HCT116 (cell line): Measurements from ENCODE around the gene TBATA. TPM values are rescaled to one million over a fixed set of nuclear protein-coding genes. Genes with fewer than 3 reads are reported as not detected.

Experiments used
- ATAC-seq: fragments of 200-7000 bp; cut with Tn5 transposase; 2 replicates; pipeline ENCODE4 v1.9.1; 2020; ENCODE audit warnings: mild to moderate bottlenecking, moderate library complexity
- BruUV-seq: library from RNA; stranded (reverse); fragments of 400-500 nt; replicated peaks from 2 replicates; lab custom pipeline; 2021; lab: Mats Ljungman, UMichigan
- CTCF ChIA-PET: fragments of 300-600 bp; sonication (Branson Sonifier 250); formaldehyde crosslinking; loops from one replicate; lab custom pipeline; 2021; ENCODE audit warnings: antibody characterized with exemption; lab: Charles Lee
- POLR2A ChIA-PET: fragments of 300-600, 350-600 bp; sonication (Branson Sonifier 250); formaldehyde crosslinking; loops from one replicate; lab custom pipeline; 2021; ENCODE audit warnings: antibody characterized with exemption; lab: Charles Lee
- RAD21 ChIA-PET, 2 experiments: fragments of 300-600 bp; sonication (Branson Sonifier 250); formaldehyde crosslinking; loops; one replicate each; lab custom pipeline; 2023; ENCODE audit warnings: low total read pairs in 2 of 2; ENCODE audit not compliant: uncharacterized antibody in 2 of 2, unreplicated experiment in 2 of 2, low non-redundant PET in 1 of 2; lab: Charles Lee
- DNase-seq: peaks from one replicate; pipeline ENCODE4 v3.0.0-alpha.2; 2010; ENCODE audit warnings: low read depth, low spot score
- H2AFZ ChIP-seq: fragments of 200-600 bp; shearing (Covaris generic), sonication (generic); 2 replicates; pipeline ENCODE4 v1.6.1; 2017; ENCODE audit warnings: low read depth, mixed run types, mixed read lengths, antibody characterized with exemption, low read length; ENCODE audit not compliant: poor library complexity, severe bottlenecking
- H3K27ac ChIP-seq: 2 replicates; pipeline ENCODE4 v1.5.1; 2012; ENCODE audit warnings: low read depth, low read length
- H3K27me3 ChIP-seq: fragments of 200-600 bp; sonication (generic); 2 replicates; pipeline ENCODE4 v1.6.1; 2016; ENCODE audit warnings: mixed run types, low read length, mixed read lengths; ENCODE audit not compliant: insufficient read depth
- H3K36me3 ChIP-seq, 2 experiments: fragments of 200-500 bp in 1 of 2; fragments of 200-600 bp in 1 of 2; sonication (Bioruptor generic) in 1 of 2; sonication (generic) in 1 of 2; 2 replicates each; pipeline versions ENCODE4 v1.5.1 to v1.6.1; 2014 to 2016; ENCODE audit warnings: low read length in 2 of 2, inconsistent platforms in 1 of 2, mixed read lengths in 1 of 2, mixed run types in 1 of 2; ENCODE audit not compliant: insufficient read depth in 2 of 2, control insufficient read depth in 1 of 2
- H3K4me1 ChIP-seq, 2 experiments: fragments of 200-600 bp in 1 of 2; sonication (generic) in 1 of 2; 2 replicates each; pipeline versions ENCODE4 v1.5.1 to v1.6.1; 2012 to 2017; ENCODE audit warnings: low read length in 2 of 2, inconsistent platforms in 1 of 2, mild to moderate bottlenecking in 1 of 2, mixed read lengths in 1 of 2, mixed run types in 1 of 2, moderate library complexity in 1 of 2; ENCODE audit not compliant: insufficient read depth in 2 of 2, control insufficient read depth in 1 of 2
- H3K4me2 ChIP-seq: fragments of 200-600 bp; sonication (generic); 2 replicates; pipeline ENCODE4 v1.6.1; 2017; ENCODE audit warnings: mixed run types, low read length, mixed read lengths
- H3K4me3 ChIP-seq, 2 experiments: fragments of 200-600 bp in 1 of 2; sonication (generic) in 1 of 2; replicated peaks in 1 of 2; 2 replicates each; pipeline ENCODE4 v1.5.1; 2011 to 2016; ENCODE audit warnings: low read length in 2 of 2, control low read depth in 1 of 2, low read depth in 1 of 2, mild to moderate bottlenecking in 1 of 2, mixed read lengths in 1 of 2, mixed run types in 1 of 2
- H3K79me2 ChIP-seq: fragments of 200-600 bp; sonication (generic); 2 replicates; pipeline ENCODE4 v1.6.1; 2017; ENCODE audit warnings: mild to moderate bottlenecking, mixed run types, low read length, moderate library complexity, mixed read lengths; ENCODE audit not compliant: insufficient read depth
- H3K9ac ChIP-seq: fragments of 200-600 bp; sonication (generic); 2 replicates; pipeline ENCODE4 v1.6.1; 2016; ENCODE audit warnings: low read length, mixed read lengths
- H3K9me2 ChIP-seq: fragments of 200-600 bp; sonication (generic), shearing (Covaris generic); 2 replicates; pipeline ENCODE4 v1.6.1; 2017; ENCODE audit warnings: mixed run types, mild to moderate bottlenecking, moderate library complexity; ENCODE audit not compliant: insufficient read depth
- H3K9me3 ChIP-seq, 2 experiments: fragments of 200-500 bp in 1 of 2; fragments of 200-600 bp in 1 of 2; sonication (Bioruptor generic) in 1 of 2; sonication (generic) in 1 of 2; 2 replicates each; pipeline ENCODE4 v1.6.1; 2014 to 2017; ENCODE audit warnings: low read length in 2 of 2, mixed read lengths in 2 of 2, inconsistent platforms in 1 of 2, low read depth in 1 of 2, mild to moderate bottlenecking in 1 of 2, mixed run types in 1 of 2, moderate library complexity in 1 of 2; ENCODE audit not compliant: control insufficient read depth in 1 of 2, insufficient read depth in 1 of 2
- H4K20me1 ChIP-seq: fragments of 200-600 bp; sonication (generic), shearing (Covaris generic); 2 replicates; pipeline ENCODE4 v1.6.1; 2017; ENCODE audit warnings: mixed run types, mild to moderate bottlenecking, moderate library complexity; ENCODE audit not compliant: insufficient read depth
- ATF3 ChIP-seq: IDR thresholded peaks from 2 replicates; pipeline ENCODE4 v1.6.1; 2012
- EZH2 ChIP-seq: fragments of 200-600 bp; sonication (generic); IDR thresholded peaks from 2 replicates; pipeline ENCODE4 v1.6.1; 2017; ENCODE audit warnings: antibody characterized with exemption, mixed run types
- EZH2phosphoT487 ChIP-seq: fragments of 200-600 bp; IDR thresholded peaks from 2 replicates; pipeline ENCODE4 v1.6.1; 2018; ENCODE audit warnings: antibody characterized with exemption, borderline replicate concordance
- JUND ChIP-seq: IDR thresholded peaks from 2 replicates; pipeline ENCODE4 v1.6.1; 2012
- MAX ChIP-seq: IDR thresholded peaks from 2 replicates; pipeline ENCODE4 v1.6.1; 2012
- POLR2A ChIP-seq: IDR thresholded peaks from 2 replicates; pipeline ENCODE4 v1.7.0; 2011; ENCODE audit warnings: borderline replicate concordance; ENCODE audit not compliant: insufficient read depth, insufficient read length; ENCODE audit errors: extremely low read depth
- POLR2AphosphoS5 ChIP-seq: IDR thresholded peaks from 2 replicates; pipeline ENCODE4 v1.6.1; 2011; ENCODE audit warnings: mild to moderate bottlenecking, low read depth, low read length, moderate library complexity
- RAD21 ChIP-seq: IDR thresholded peaks from 2 replicates; pipeline ENCODE4 v1.6.1; 2012; ENCODE audit warnings: low read depth, mild to moderate bottlenecking
- REST ChIP-seq: IDR thresholded peaks from 2 replicates; pipeline ENCODE4 v1.6.1; 2012; ENCODE audit warnings: low read depth
- SIN3A ChIP-seq: IDR thresholded peaks from 2 replicates; pipeline ENCODE4 v1.6.1; 2012; ENCODE audit warnings: low read depth
- SP1 ChIP-seq: IDR thresholded peaks from 2 replicates; pipeline ENCODE4 v1.6.1; 2012; ENCODE audit warnings: low read depth
- TCF7L2 ChIP-seq: IDR thresholded peaks from 2 replicates; pipeline ENCODE4 v1.7.0; 2011; ENCODE audit warnings: borderline replicate concordance, inconsistent platforms; ENCODE audit not compliant: insufficient read depth, insufficient read length; ENCODE audit errors: extremely low read depth
- YY1 ChIP-seq: IDR thresholded peaks from 2 replicates; pipeline ENCODE4 v1.6.1; 2011; ENCODE audit warnings: low read length, low read depth, moderate library complexity, mild to moderate bottlenecking; ENCODE audit not compliant: insufficient replicate concordance; ENCODE audit errors: extremely low read depth
- intact Hi-C: fragments of 100-400 bp; cut with micrococcal nuclease; formaldehyde crosslinking; loops from 2 replicates; pipeline ENCODE4 v1.10.0; 2022
- total RNA-seq: library from RNA; stranded (reverse); gene quantifications from one replicate; pipeline ENCODE4 v1.2.1, GENCODE V29; 2021; ENCODE audit not compliant: unreplicated experiment

TBATA gene
- total RNA-seq, 1 experiment from 2014 or later, result not detected

GRCh38 chr10:70827086-70827757 is 42.0 kb upstream of the TBATA start:
- no peak overlapping the region for H3K27ac ChIP-seq
- no peak overlapping the region for H3K4me2 ChIP-seq
- no TSS peak for BruUV-seq
- no peak overlapping the region for H3K4me3 ChIP-seq
- H3K36me3 ChIP-seq, result peaks cover 0 to 4% of the 10 kb centered on the region in 2 experiments; a peak in 2 of 4 replicates
- intact Hi-C loops, result no loop called here
- ChIA-PET CTCF (no interaction called here), RAD21 (no interaction called here), POLR2A (no interaction called here)
- H3K27me3 ChIP-seq, result no peaks in the 10 kb centered on the region
- ATAC-seq (no peak), DNase-seq (no peak)
- no peaks in the 10 kb centered on the region for H3K9me2 ChIP-seq
- H3K4me1 ChIP-seq, result peaks cover 0 to 16% of the 10 kb centered on the region in 2 experiments; a peak in 2 of 4 replicates
- H4K20me1 ChIP-seq, result no peaks in the 10 kb centered on the region; the same call in 1 of the 2 replicates
- H2AFZ ChIP-seq, result no peak overlapping the region
- TF ChIP-seq YY1, result no peak
- no peak for TF ChIP-seq SIN3A
- no peak for TF ChIP-seq POLR2AphosphoS5
- no peak for TF ChIP-seq TCF7L2
- no peak for TF ChIP-seq SP1
- no peak for TF ChIP-seq JUND
- no peak for TF ChIP-seq EZH2
- TF ChIP-seq MAX, result no peak
- no peak for TF ChIP-seq POLR2A
- no peak for TF ChIP-seq REST
- no peak for TF ChIP-seq ATF3
- TF ChIP-seq RAD21, result no peak
- no peak for TF ChIP-seq EZH2phosphoT487
- no peak overlapping the region for H3K9ac ChIP-seq
- peaks cover 71% of the 10 kb centered on the region for H3K79me2 ChIP-seq
- no peaks in the 10 kb centered on the region for H3K9me3 ChIP-seq
